DND-41 (cell line): ENCODE data around the gene PIK3R3.

Experiments
- ATAC-seq: fragments of 200-7000 bp; cut with Tn5 transposase; 3 replicates; pipeline ENCODE4 v1.9.1; 2021; ENCODE audit warnings: low read depth; ENCODE audit not compliant: insufficient read depth
- DNase-seq: peaks from one replicate; pipeline ENCODE4 v3.0.0-alpha.2; 2020
- H2AFZ ChIP-seq: 2 replicates; pipeline ENCODE4 v1.6.0; 2012; ENCODE audit warnings: low read depth, low read length
- H3K27ac ChIP-seq: 2 replicates; pipeline ENCODE4 v1.5.1; 2012; ENCODE audit warnings: low read length, inconsistent platforms
- H3K27me3 ChIP-seq: fragments of 200-600 bp; sonication (generic); 2 replicates; pipeline ENCODE4 v1.6.0; 2012; ENCODE audit warnings: low read length, mild to moderate bottlenecking, inconsistent platforms; ENCODE audit not compliant: insufficient read depth, poor library complexity
- H3K36me3 ChIP-seq: 2 replicates; pipeline ENCODE4 v1.5.1; 2012; ENCODE audit warnings: low read length, inconsistent platforms; ENCODE audit not compliant: insufficient read depth
- H3K4me1 ChIP-seq: 2 replicates; pipeline ENCODE4 v1.5.1; 2012; ENCODE audit warnings: mild to moderate bottlenecking, low read length; ENCODE audit not compliant: insufficient read depth
- H3K4me2 ChIP-seq: 2 replicates; pipeline ENCODE4 v1.6.0; 2012; ENCODE audit warnings: mild to moderate bottlenecking, moderate library complexity, low read length, inconsistent platforms; ENCODE audit not compliant: insufficient read depth
- H3K4me3 ChIP-seq, 2 experiments: fragments of 200-600 bp in 1 of 2; shearing (Covaris generic) in 1 of 2; 2 replicates each; pipeline ENCODE4 v1.5.1; 2012 to 2016; ENCODE audit warnings: inconsistent platforms in 2 of 2, low read length in 2 of 2, mild to moderate bottlenecking in 2 of 2, low read depth in 1 of 2, moderate library complexity in 1 of 2
- H3K79me2 ChIP-seq: 2 replicates; pipeline ENCODE4 v1.6.0; 2012; ENCODE audit warnings: low read length, inconsistent platforms; ENCODE audit not compliant: insufficient read depth
- H3K9ac ChIP-seq: 2 replicates; pipeline ENCODE4 v1.6.0; 2012; ENCODE audit warnings: low read depth, mild to moderate bottlenecking, inconsistent platforms, low read length, moderate library complexity
- H3K9me3 ChIP-seq: 2 replicates; pipeline ENCODE4 v1.5.1; 2012; ENCODE audit warnings: low read length, moderate library complexity, mild to moderate bottlenecking, inconsistent platforms; ENCODE audit not compliant: insufficient read depth, severe bottlenecking
- H4K20me1 ChIP-seq: 2 replicates; pipeline ENCODE4 v1.6.0; 2012; ENCODE audit warnings: low read length; ENCODE audit not compliant: insufficient read depth
- CTCF ChIP-seq: IDR thresholded peaks from 2 replicates; pipeline ENCODE4 v1.5.1; 2012; ENCODE audit warnings: borderline replicate concordance, low read length, moderate library complexity, mild to moderate bottlenecking; ENCODE audit not compliant: poor library complexity, severe bottlenecking; ENCODE audit errors: extremely low read depth
- EZH2 ChIP-seq: IDR thresholded peaks from 3 replicates; pipeline ENCODE4 v1.6.1; 2012; ENCODE audit warnings: borderline replicate concordance, low read depth, mild to moderate bottlenecking, moderate library complexity, low read length, inconsistent platforms; ENCODE audit not compliant: severe bottlenecking

PIK3R3 gene

GRCh38 chr1:46076343-46076742 is 56.1 kb downstream of the PIK3R3 start:
- Histone ChIP-seq H3K4me1 (no peaks in the 10 kb centered on the region), H3K36me3 (peaks cover 34% of the 10 kb centered on the region), H3K9ac (no peak overlapping the region), H3K27ac (no peak overlapping the region), H2AFZ (no peak overlapping the region), H3K4me2 (no peak overlapping the region), H3K27me3 (no peaks in the 10 kb centered on the region), H3K79me2 (no peaks in the 10 kb centered on the region; the same call in 1 of the 2 replicates), H3K4me3 (no peak overlapping the region), H4K20me1 (no peaks in the 10 kb centered on the region), H3K9me3 (no peaks in the 10 kb centered on the region)
- ATAC-seq (no peak), DNase-seq (no peak)
- no peak for TF ChIP-seq EZH2
- no peak for TF ChIP-seq CTCF

GRCh38 chr1:46072975-46073374 is 59.5 kb downstream of the PIK3R3 start:
- Histone ChIP-seq H3K9me3 (no peaks in the 10 kb centered on the region), H3K4me1 (no peaks in the 10 kb centered on the region), H4K20me1 (no peaks in the 10 kb centered on the region), H3K79me2 (no peaks in the 10 kb centered on the region), H3K36me3 (peaks cover 52% of the 10 kb centered on the region), H3K4me3 (no peak overlapping the region), H3K4me2 (no peak overlapping the region), H3K27me3 (no peaks in the 10 kb centered on the region), H3K9ac (no peak overlapping the region), H2AFZ (no peak overlapping the region), H3K27ac (no peak overlapping the region)
- TF ChIP-seq CTCF: no peak
- no peak for TF ChIP-seq EZH2
- DNase-seq (no peak), ATAC-seq (no peak)

GRCh38 chr1:46070164-46070814 is 62.1 kb downstream of the PIK3R3 start:
- Histone ChIP-seq H2AFZ (no peak overlapping the region), H3K4me2 (no peak overlapping the region), H3K9me3 (no peaks in the 10 kb centered on the region), H3K9ac (no peak overlapping the region), H3K79me2 (no peaks in the 10 kb centered on the region), H3K4me3 (no peak overlapping the region), H3K36me3 (peaks cover 45% of the 10 kb centered on the region), H3K4me1 (peaks cover 8% of the 10 kb centered on the region), H4K20me1 (no peaks in the 10 kb centered on the region), H3K27ac (no peak overlapping the region), H3K27me3 (no peaks in the 10 kb centered on the region)
- TF ChIP-seq CTCF (no peak), EZH2 (no peak)
- DNase-seq: no peak
- ATAC-seq: no peak
